GM19395 (cell line): ENCODE results near the gene EYS.

Source experiments
- ATAC-seq: cut with Tn5 transposase; IDR thresholded peaks from one replicate; pipeline ENCODE4 v1.9.1; 2021; ENCODE audit warnings: mild to moderate bottlenecking, moderate library complexity; ENCODE audit not compliant: unreplicated experiment

Gene EYS

GRCh38 chr6:65707126-65707826 is at the start of gene EYS:
Gene EYS, minus strand, starts transcription at chr6:65707226. Its CDS starts 211,816 bp downstream, at chr6:65495410.
- ATAC-seq: no peak

GRCh38 chr6:65746302-65746701 is 39.3 kb upstream of the EYS start:
- no peak for ATAC-seq

- no peak for ATAC-seq
Measured at GRCh38 chr6:65745614-65746013, 38.6 kb upstream of the EYS start.

- no peak for ATAC-seq
Measured at GRCh38 chr6:65728879-65729479, 22.0 kb upstream of the EYS start.

- ATAC-seq: no peak
Measured at GRCh38 chr6:65719101-65719500, 12.1 kb upstream of the EYS start.

DNA sequence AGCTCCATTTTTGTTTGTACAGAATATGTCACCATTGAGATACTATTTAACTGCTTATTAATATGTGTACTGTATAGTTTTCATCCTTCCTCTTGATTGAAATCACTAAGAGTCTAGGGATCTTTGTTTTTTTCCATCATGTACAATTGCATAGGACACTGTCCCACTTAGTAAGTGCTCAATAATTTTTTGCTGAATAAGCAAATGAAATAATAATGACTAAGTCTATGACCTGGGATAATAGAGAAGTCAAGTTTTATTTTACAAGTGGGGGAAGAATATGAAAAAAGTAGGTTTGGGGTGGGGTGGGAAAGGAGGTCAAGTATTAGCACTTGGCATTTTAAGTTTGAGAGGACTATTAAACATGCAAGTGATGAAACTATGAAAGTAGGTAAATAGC is 4.5 kb upstream of the EYS start:
- ATAC-seq: no peak

GRCh38 chr6:65709099-65709830 is 2.2 kb upstream of the EYS start:
- ATAC-seq: no peak

GRCh38 chr6:65708162-65708561 is 1.1 kb upstream of the EYS start:
- no peak for ATAC-seq

DNA sequence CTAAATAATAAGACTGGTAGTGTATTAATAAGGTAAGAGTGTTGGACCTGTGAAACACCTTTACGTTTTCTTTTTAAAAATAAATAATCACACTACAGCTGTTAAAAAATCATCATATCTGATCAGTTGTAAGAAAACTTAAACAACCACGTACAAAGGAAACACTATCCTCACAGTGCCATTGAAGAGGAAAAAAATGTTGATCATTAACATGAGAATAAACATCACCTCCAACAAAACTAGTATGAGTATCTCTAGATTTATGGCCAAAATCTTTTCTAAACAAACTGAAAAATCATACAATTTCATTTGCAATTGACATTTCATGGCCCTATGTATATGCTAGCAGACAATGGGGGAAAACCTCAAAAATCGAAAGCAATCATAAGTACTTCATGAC is 590 bp downstream of the EYS start:
- no peak for ATAC-seq

DNA sequence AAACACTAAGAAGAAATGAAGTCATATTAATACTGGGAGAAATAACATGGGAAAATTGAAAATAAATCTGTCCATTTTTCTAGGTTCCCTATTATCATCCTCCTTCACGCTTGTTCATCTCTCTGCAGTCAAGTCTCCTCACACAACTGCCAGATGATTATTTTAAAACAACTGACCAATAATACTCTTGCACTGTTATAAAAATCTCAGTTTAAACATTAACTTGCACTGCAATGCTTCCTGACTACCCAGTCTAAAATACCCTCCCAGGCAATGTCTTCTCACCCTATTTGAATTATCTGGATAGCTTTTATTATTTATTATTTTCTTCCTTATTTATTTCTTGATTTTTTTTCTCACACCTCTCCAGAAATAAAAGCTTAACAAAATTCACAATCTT is 5.7 kb downstream of the EYS start:
- no peak for ATAC-seq

DNA sequence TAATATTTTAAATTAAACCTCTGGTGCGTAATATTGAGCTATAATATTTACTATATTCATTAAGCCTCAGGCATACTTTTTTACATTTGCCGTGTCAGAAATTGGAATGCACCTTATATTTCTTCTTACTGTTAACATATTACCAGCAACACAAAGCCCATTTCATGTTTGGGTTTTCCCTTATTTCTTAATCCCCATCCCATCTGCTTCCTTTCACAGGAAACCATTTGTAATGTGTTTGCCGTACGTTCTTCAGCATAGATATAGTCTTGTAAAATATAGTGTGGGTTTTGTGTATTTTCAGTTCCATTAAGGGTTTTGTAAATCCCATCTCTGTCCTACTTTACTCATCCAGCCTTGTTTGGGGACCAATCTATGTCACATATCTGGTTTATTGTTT is 6.5 kb downstream of the EYS start:
- no peak for ATAC-seq

DNA sequence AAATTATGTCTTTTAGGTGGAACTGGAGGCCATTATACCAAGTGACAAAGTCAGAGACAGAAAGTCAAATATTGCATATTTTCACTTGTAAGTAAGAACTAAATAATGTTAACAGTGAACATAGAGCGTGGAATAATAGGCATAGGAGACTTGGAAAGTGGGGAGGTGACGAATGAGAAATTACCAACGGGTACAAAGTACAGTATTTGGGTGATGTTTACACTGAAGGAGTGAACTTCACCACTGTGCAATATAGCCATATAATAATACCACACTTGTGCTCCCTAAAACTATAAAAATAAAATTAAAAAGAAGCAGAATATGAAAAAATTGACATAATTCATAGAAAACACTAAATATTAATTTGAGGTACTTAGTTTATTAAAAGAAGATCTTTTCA is 14.9 kb downstream of the EYS start:
- no peak for ATAC-seq

- no peak for ATAC-seq
Measured at GRCh38 chr6:65680232-65680631, 26.8 kb downstream of the EYS start.

DNA sequence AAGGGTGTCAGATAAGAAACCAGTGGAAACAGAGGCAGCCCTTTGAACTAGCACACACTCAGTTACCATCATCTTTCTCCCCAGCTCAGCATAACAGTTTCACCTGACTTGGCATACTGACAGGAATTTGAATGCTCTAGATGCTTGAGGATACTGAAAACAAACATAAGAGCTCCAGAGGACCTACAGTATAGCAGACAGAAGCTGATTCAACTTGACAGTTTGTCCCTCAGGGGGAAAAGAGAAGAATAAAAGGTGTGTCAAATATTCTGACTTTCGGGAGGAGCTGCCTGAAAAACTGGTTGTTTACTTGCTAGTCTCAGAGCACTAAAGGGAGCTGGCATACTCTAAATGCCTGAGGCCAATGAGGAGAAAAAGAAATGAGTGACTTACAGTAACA is 35.1 kb downstream of the EYS start:
- ATAC-seq: no peak

- ATAC-seq: no peak
Measured at GRCh38 chr6:65667916-65668656, 38.9 kb downstream of the EYS start.

DNA sequence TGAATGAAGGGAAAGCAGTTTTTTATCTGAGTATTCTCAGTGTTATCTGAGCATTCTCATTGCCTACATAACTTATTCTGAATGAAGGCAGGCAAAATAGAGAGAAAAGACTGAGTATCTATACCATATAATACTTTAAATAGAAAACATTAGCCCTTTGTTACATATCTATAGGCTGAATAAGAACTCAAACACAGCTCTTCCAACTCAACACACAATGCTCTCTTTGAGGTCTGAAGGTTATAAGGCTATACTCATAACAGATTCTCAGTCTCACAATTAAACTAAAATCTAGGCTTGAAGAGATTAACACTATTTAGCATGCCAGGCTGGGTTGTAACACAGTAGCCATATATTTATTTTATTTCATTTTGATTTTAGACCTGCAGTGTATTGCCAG is 56.9 kb downstream of the EYS start:
- no peak for ATAC-seq

GRCh38 chr6:65649392-65649791 is 57.6 kb downstream of the EYS start:
- no peak for ATAC-seq

DNA sequence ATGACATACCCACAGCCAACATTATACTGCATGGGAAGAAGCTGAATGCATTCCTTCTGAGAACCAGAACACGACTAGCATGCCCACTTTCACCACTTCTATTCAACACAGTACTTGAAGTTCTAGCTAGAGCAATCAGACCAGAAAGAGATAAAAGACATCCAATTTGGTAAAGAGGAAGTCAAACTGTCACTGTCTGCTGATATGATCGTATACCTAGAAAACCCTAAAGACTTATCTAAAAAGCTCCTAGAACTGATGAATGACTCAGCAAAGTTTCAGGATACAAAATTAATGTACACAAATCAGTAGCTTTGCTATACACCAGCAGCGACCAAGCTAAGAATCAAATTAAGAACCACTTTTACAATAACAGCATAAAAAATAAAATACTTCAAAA is 60.5 kb downstream of the EYS start:
- ATAC-seq: no peak

DNA sequence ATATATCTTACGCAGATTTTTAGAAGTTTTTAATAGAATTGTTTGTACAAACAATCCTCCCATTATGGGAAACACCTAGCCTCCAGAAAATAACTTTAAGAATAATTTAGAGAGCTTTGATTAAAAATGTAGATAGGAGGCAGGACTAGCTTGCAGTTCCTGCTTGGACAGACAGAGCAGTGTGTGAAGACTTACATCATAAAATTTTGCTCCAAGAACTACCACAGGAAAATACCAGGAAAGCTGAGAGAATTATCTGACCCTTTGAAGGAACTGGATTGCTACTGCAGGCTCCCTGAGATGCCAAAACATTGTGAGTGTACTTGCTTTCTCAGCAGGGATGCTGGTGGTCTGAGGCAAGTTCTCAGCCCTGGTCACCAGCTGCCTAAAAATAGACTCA is 64.2 kb downstream of the EYS start:
- no peak for ATAC-seq

DNA sequence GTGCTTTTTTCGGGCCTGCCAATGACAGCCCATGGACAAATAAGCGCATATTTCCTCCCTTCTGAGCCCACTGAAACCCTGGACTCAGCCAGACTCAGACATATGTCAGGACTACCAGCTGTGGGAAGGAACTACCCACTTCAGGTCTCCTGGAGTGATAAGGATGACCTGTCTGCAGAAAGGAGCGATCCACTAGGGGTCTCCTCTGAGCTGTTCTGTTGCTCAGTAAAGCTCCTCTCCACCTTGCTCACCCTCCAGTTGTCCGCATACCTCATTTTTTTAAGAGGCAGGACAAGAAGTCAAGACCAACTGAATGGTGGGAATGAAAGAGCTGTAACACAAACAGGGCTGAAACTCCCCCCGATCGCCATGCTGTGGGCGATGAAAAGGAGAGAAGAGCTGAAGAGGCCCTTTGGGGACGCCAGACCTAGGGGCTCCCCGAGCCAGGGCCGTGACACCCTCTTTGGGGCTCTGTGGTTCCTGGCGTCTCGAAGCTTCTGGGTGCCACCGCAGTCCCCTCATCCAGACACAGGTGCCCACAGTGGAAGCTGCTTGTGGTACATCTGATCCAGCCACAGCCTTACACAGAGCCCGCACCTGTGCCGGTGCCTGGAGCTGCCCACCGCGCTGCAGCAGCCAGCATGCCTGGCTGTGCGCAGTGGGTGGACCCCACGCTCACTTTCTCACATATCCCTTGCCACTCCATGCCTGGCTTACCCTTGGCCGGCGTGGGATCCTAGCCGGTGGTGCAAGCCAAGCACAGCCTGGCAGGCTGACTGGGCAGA is 68.8 kb downstream of the EYS start:
- no peak for ATAC-seq
